ENCODE measurements around the gene CTBP2. TPM values are rescaled to one million over a fixed set of nuclear protein-coding genes. Genes with fewer than 3 reads are reported as not detected.
A peak's percentile ranks its signal among the peaks of the same experiment; 100 is the strongest.

The CTBP2 gene
- total RNA-seq, 6 experiments from 2014 or later = 3.2 to 8.2 (median 5.4) TPM

- Histone ChIP-seq H3K4me3 (no peak overlapping the region), H3K4me1 (peaks cover 0 to 22% (median 4%) of the 10 kb centered on the region in 4 donors), H3K27ac (no peak overlapping the region), H3K36me3 (no peaks in the 10 kb centered on the region), H3K9me3 (no peaks in the 10 kb centered on the region), H3K27me3 (no peaks in the 10 kb centered on the region)
- ATAC-seq (no peak), DNase-seq (no peak)
- TF ChIP-seq CTCF (IDR thresholded peaks at IDR 0.05) = no peak
- no peak for TF ChIP-seq POLR2A (IDR thresholded peaks at IDR 0.05)
- WGBS (ENCODE audit: insufficient coverage, low coverage, low lambda C conversion rate, missing lambda C conversion rate) = no CpG with 5 or more reads among the region's 51 CpGs
- intact Hi-C loops (cut with DNase I) = no loop called here
Measured at GRCh38 chr10:125026036-125026931, 134.1 kb downstream of the CTBP2 start.

GRCh38 chr10:125025341-125025740 lies 135.0 kb downstream of the CTBP2 start:
- H3K27ac ChIP-seq = no peak overlapping the region
- H3K4me1 ChIP-seq = peaks cover 0 to 22% (median 4%) of the 10 kb centered on the region in 4 donors
- intact Hi-C loops (cut with DNase I) = no loop called here
- 49% methylated on average over 12 of the region's 12 CpGs for WGBS (ENCODE audit: insufficient coverage, low coverage, low lambda C conversion rate, missing lambda C conversion rate)
- H3K36me3 ChIP-seq = no peaks in the 10 kb centered on the region
- no peak for TF ChIP-seq POLR2A (IDR thresholded peaks at IDR 0.05)
- TF ChIP-seq CTCF (IDR thresholded peaks at IDR 0.05) = no peak
- H3K4me3 ChIP-seq = no peak overlapping the region
- DNase-seq = no peak
- H3K9me3 ChIP-seq = no peaks in the 10 kb centered on the region
- ATAC-seq = no peak
- no peaks in the 10 kb centered on the region for H3K27me3 ChIP-seq

- peak overlapping the region in 2 of 3 donors; percentile 7 to 30 for H3K4me3 ChIP-seq
- peaks cover 0 to 22% (median 4%) of the 10 kb centered on the region in 4 donors for H3K4me1 ChIP-seq
- no peak for TF ChIP-seq POLR2A (IDR thresholded peaks at IDR 0.05)
- TF ChIP-seq CTCF (IDR thresholded peaks at IDR 0.05) = no peak
- H3K27me3 ChIP-seq = no peaks in the 10 kb centered on the region
- intact Hi-C loops (cut with DNase I) = no loop called here
- no peak overlapping the region for H3K27ac ChIP-seq
- 51% methylated on average over 15 of the region's 16 CpGs for WGBS (ENCODE audit: insufficient coverage, low coverage, low lambda C conversion rate, missing lambda C conversion rate)
- no peaks in the 10 kb centered on the region for H3K9me3 ChIP-seq
- H3K36me3 ChIP-seq = no peaks in the 10 kb centered on the region
- ATAC-seq (no peak), DNase-seq (no peak)
Measured at GRCh38 chr10:125024497-125025234, 135.7 kb downstream of the CTBP2 start.

GRCh38 chr10:125023862-125024496 lies 136.4 kb downstream of the CTBP2 start:
- TF ChIP-seq CTCF (IDR thresholded peaks at IDR 0.05) = no peak
- no peak for TF ChIP-seq POLR2A (IDR thresholded peaks at IDR 0.05)
- DNase-seq (peak in 2 of 3 donors; percentile 63 to 75), ATAC-seq (peak; percentile 80 to 86 (median 82))
- peak overlapping the region in 2 of 3 donors; percentile 2 to 30 for H3K27ac ChIP-seq
- no peaks in the 10 kb centered on the region for H3K9me3 ChIP-seq
- 35% methylated on average over 14 of the region's 26 CpGs for WGBS (ENCODE audit: insufficient coverage, low coverage, low lambda C conversion rate, missing lambda C conversion rate)
- H3K36me3 ChIP-seq = no peaks in the 10 kb centered on the region
- intact Hi-C loops (cut with DNase I) = no loop called here
- H3K4me1 ChIP-seq = peaks cover 0 to 22% (median 4%) of the 10 kb centered on the region in 4 donors
- H3K27me3 ChIP-seq = no peaks in the 10 kb centered on the region
- H3K4me3 ChIP-seq = peak overlapping the region in 2 of 3 donors; percentile 7 to 30

Data from right lobe of liver (tissue), 6 donors.